NCI-H128 (cell line): Measurements from ENCODE around the gene ACR.

Experiments used
- DNase-seq: peaks from one replicate; lab custom pipeline; 2025; ENCODE audit not compliant: unreplicated experiment; lab: John Stamatoyannopoulos, UW

Gene ACR

DNA sequence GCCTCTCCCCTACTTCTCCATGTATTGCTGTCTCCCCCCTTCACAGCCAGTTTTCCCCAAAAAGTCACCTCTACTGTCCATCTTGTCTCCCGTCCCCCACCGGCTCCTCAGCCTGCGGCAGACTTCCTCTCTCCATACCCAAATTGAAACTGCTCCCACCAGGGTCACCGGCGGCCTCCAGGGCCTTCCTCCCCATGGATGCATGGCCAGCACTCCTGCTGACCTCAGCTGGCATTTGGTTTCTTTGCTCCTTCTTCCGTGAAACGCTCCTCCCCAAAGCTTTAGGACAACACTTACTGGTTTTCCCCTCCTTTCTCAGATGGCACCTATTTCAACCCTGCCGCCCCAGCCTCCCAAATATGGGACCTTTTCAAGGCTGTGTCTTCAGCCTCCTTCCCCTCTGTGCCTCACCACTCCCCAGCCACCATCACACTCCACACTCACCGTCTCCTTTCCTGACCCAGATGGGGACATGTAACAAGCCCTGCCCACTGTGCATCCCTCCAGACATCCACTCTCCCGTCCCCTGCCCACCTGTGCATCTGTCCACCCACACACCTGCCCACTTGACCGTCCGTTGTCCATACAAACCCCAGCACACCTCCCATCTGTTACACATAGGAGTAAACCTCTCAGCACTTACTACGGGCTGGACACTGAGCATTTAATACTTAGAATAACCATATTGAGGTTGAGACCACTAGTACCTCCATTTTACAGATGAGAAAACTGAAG lies 21.5 kb upstream of the ACR start:
- DNase-seq = no peak

DNA sequence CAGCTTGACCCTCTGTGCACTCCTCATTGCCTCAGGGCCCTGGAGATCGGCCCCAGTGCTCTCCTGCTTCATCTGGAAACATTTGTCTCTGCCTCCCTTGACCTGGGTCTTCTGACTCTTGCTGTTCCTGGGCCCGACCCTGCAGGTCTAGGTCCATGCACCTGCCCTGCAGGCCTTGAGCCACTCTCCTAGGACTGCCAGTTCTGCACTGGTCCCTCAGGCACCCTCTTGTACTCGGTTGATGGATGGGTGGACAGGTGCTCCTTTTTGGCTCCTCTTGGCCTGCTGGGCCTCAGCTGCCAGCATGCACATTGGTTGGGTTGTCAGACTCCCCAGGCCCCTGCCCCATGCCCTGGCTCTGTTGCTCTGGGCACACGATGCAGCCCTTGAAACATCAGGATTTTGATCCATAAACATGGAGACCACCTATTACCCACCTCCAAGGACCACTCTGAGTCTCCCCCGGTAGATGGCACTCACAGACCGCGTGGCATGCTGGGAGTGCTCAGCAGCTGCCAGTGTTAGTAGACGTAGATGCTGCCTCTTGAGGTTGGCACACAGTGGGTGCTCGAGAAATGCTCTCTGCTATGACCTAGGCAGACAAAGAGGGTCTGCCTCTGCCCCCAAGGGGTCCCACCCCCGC lies 20.2 kb upstream of the ACR start:
- no peak for DNase-seq

DNA sequence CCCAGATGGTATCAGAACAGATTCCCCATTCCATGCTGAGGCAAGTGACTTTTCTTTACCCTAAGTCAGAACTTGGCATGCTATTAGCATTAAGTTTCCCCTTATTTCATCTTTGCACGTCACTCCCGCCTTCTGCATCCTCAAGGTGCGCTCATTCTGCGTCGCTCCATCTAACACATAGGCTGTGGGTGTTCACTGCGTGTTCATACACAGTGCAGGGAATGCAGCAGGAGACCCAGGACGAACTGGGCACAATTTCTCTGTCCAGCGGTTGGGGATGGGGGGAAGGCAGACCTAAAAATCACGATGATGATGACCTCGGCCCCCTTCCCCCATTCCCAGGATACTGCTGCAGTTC lies 19.7 kb upstream of the ACR start:
- no peak for DNase-seq

DNA sequence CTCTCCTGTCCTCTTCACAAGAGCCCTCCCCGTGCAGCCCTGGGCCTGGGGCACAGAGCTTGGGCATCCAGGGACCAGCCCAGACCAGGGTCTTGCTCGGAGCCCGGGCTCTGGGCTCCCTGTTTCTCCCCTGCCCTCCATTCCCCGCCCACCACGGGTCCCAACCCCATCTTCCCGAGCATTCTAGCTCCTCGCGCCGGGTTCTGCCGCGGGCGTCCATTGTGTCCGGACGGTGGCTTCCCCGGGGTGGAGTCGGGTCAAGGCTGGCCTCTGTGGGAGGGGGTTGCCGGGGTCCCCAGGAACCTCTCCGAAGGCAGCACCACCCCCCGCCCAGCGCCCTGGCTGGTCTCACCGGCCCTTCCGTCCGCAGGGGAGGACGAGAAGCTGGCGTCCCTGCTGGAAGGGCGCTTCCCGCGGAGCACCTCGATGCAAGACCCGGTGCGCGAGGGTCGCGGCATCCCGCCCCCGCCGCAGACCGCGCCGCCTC lies 18.1 kb upstream of the ACR start:
- no peak for DNase-seq

DNA sequence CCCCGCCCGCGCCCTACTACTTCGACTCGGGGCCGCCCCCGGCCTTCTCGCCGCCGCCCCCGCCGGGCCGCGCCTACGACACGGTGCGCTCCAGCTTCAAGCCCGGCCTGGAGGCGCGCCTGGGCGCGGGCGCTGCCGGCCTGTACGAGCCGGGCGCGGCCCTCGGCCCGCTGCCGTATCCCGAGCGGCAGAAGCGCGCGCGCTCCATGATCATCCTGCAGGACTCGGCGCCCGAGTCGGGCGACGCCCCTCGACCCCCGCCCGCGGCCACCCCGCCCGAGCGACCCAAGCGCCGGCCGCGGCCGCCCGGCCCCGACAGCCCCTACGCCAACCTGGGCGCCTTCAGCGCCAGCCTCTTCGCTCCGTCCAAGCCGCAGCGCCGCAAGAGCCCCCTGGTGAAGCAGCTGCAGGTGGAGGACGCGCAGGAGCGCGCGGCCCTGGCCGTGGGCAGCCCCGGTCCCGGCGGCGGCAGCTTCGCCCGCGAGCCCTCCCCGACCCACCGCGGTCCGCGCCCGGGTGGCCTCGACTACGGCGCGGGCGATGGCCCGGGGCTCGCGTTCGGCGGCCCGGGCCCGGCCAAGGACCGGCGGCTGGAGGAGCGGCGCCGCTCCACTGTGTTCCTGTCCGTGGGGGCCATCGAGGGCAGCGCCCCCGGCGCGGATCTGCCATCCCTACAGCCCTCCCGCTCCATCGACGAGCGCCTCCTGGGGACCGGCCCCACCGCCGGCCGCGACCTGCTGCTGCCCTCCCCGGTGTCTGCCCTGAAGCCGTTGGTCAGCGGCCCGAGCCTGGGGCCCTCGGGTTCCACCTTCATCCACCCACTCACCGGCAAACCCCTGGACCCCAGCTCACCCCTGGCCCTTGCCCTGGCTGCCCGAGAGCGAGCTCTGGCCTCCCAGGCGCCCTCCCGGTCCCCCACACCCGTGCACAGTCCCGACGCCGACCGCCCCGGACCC lies 17.4 kb upstream of the ACR start:
- DNase-seq = no peak

DNA sequence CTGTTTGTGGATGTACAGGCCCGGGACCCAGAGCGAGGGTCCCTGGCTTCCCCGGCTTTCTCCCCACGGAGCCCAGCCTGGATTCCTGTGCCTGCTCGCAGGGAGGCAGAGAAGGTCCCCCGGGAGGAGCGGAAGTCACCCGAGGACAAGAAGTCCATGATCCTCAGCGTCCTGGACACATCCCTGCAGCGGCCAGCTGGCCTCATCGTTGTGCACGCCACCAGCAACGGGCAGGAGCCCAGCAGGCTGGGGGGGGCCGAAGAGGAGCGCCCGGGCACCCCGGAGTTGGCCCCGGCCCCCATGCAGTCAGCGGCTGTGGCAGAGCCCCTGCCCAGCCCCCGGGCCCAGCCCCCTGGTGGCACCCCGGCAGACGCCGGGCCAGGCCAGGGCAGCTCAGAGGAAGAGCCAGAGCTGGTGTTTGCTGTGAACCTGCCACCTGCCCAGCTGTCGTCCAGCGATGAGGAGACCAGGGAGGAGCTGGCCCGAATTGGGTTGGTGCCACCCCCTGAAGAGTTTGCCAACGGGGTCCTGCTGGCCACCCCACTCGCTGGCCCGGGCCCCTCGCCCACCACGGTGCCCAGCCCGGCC lies 16.7 kb upstream of the ACR start:
- DNase-seq = no peak

DNA sequence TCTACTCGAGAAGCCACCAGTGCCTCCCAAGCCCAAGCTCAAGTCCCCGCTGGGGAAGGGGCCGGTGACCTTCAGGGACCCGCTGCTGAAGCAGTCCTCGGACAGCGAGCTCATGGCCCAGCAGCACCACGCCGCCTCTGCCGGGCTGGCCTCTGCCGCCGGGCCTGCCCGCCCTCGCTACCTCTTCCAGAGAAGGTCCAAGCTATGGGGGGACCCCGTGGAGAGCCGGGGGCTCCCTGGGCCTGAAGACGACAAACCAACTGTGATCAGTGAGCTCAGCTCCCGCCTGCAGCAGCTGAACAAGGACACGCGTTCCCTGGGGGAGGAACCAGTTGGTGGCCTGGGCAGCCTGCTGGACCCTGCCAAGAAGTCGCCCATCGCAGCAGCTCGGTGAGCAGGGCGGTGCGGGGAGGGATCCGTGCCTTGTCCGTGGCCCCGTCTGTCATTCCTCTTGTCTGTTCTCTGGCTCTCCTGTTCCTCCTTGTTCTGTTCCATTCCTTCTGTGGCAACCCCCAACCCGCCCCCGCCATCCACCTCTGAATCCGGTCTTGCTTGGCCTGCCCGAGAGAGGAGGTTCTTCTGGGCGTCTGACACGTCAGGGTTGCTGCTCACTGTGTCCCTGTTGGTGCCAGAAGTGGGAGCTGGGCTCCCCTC lies 15.8 kb upstream of the ACR start:
- no peak for DNase-seq

DNA sequence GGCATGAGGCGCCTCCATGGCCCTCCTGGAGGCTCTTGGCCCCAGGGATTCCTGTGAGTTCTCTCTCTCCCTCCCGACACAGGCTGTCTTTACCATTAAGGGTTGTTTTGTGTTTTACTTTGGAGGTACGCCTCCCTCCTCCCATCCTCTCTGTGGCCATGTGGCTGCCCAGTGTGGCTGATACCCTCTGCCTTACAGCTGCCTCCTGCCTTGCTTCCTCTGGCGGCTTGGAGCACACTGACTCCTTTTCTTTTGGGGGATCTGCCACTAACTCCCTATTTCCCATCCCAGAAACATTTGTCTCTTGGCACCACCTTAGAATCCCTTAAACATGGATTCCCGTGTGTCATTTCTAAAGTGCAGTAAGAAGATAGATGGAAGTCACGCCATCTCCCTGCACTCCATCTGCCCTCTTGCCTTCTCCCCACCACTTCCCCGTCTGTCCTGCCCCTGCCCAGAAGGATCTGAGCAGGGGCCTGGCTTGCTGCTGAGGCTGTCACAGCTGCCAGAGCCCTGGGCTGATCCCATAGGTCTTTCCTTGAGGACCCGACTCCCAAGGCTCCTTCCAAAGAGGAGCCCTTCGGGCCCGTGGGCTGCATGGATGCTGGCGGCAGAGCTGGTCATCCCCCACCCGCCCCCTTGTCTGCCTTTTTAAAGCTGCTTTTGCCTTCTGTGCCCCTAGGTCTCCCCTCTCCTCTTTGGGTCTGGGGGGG lies 15.1 kb upstream of the ACR start:
- no peak for DNase-seq

DNA sequence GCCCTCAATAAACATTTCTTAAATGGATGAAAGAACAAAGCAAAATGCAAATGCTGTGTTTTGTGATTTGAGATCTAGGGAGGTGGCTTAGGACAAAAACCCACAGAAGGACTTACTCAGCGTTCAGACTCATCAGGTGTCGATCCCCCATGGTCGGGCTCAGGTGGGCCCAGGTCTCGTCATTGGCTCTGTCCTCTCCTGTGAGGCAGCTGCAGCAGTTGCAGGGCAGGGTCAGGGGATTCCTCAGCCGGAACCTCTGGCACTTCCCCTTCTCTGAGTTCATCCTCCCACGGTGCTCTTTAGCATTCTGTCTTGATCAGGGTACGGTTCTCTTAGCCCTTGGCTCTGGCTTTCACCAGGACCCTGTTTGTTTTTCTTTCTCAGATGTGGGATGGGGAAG lies 14.0 kb upstream of the ACR start:
- no peak for DNase-seq

DNA sequence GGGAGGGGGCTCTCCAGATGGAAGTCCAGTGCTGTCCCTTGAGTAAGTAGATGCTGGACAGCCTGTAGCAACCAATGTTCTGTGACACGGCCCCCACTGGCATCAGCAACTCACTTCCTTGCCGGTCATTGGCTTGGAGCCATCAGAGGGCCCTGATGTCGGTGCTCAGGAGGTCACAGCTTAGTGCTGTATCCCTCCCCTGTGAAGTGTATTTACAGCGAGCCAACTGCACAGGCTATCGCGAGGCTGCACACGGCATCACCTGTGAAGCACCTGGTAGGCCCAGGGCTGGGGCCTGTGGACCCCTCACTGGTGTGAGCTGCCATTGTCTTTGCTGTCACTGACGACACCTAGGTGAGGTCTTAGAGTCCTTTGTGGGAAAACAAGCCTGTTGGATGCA lies 13.4 kb upstream of the ACR start:
- no peak for DNase-seq

DNA sequence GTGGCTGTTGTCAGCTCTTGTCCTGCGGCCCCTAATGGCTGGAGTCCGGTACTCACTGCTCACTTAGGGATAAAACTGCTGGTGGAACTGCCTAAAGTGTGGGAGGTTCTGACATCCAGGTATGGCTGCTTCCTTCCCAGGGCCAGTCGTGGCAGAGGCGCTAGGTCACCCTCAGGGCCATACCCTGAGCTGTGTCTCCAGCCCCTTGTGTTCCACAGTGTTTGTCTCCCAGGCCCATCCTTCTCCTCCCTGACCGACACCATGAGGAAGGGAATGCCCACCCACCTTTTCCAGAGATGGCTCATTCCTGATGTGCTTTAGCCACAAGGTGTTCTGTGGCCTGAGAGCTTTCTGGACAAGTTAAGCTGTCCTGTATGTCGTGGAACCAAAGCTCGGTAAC lies 12.4 kb upstream of the ACR start:
- no peak for DNase-seq

DNA sequence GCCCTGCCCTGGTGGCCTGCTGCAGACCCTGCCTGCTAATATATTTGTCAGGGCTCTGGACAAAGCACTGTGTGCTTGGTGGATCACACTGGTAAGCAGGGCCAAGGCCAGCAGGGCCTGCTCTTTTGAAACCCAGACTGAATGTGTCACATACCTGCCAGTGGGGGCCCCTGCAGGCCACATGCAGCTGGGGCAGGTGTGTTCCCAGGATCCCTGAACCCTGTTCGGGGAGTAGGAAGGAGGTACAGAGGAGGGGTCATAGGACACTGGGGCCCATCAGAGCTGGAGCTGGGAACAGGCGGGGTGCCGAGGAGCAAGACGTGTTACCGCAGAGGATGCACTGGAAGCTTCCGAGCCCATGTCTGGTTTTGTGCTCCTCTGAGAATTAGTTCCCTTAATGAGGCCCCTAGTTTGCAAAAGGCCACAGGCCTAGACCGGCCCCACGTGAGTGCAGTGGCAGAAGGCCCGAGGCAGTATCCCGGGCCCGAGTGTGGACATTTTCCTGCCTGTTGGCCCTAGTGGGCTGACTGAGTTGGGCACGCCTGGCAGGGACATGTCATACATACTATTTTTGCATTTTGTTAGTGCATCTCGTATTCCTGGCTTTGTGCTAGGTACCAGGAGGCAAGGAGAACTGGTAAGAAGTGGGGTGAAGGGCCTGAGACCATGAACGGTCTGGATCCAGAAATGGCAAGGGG lies 11.2 kb upstream of the ACR start:
- no peak for DNase-seq

DNA sequence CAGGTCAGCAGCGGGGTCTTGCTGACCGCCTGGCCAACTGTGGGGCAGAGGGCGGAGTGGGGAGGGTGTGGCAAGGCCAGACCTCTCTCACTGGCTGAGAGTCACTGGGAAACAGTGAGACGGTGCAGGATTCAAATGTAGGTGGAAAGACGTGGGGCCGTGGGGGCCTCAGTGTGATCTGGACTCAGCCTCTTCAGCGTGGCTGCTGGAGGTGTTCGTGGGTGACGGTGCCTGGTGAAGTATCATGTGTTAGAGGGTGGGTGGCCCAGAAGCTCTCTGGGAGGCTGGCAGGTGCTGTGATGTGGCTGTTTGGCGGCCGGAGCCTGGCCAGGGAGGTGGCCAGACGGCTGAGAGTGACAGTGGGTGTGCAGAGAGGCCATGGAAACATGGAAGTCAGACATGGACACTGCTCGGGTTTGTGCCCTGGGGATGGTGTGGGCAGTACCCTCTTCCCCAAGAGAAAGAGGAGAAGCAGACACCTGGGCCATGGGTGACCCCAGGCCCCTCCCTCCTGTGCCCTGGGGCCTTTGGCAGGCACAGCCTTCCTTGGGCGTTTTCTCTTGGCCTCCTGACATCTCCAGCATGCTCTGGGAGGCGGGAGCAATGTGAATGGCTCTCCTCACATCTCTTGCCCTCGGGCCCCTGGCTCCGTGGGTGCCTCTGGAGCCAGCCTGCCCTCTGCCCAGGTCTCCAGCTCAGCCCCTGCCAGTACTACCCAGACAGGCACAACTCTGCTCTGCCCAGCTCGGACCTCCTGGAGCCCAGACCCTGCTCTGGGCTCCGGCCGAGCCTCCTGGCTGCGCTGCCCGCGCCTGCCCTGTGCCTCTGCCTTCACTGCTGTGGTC lies 10.1 kb upstream of the ACR start:
- no peak for DNase-seq

DNA sequence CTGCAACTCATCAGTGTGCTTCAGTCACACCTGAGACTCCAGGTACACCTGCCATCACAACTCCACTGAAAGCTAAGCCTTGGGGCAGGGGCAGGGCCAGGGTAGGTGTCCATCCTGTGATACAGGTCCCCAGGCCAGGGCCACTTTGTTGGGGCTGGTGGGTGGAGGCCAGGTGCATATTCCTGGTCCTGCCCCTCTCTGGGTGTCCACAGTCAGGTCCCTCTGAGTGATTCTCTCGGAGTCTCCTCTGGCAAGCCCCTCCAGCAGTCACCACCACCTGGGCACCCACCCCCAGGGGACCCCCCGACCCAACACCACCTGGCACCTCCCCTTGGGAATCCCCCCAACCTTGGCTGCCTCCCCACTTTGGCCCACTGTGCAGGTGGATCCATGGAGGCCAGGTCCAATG lies 9.5 kb upstream of the ACR start:
- DNase-seq = no peak

DNA sequence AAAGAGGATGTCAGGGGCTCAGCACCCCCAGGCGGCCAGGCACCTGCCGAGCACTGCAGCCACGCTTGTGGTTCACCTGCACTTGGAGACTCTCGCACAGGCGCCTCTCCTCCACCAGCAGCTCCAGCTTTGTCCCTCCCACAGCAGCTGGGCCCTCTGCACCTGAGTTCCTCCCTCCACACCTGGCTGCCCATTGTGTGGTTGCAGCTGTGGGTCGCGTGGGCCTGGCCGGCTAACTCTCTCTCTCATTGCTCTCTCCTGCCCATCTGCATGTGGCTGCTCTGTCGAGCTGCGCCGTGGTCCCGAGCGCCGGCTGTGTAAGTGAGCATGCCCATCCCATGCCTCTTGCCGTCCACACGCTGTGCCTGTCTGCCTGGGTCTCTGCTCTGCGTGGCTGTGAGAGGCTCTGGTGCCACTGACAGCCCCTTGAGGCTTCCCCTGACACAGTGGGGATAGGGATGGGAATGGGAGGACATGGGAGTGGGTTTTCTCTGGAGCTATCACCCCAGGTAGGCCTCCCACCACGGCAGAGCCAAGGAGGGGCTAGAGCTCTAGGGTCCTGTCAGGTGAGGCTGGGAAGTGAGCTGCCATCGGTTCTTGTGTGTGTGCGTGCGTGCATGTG lies 8.5 kb upstream of the ACR start:
- no peak for DNase-seq

DNA sequence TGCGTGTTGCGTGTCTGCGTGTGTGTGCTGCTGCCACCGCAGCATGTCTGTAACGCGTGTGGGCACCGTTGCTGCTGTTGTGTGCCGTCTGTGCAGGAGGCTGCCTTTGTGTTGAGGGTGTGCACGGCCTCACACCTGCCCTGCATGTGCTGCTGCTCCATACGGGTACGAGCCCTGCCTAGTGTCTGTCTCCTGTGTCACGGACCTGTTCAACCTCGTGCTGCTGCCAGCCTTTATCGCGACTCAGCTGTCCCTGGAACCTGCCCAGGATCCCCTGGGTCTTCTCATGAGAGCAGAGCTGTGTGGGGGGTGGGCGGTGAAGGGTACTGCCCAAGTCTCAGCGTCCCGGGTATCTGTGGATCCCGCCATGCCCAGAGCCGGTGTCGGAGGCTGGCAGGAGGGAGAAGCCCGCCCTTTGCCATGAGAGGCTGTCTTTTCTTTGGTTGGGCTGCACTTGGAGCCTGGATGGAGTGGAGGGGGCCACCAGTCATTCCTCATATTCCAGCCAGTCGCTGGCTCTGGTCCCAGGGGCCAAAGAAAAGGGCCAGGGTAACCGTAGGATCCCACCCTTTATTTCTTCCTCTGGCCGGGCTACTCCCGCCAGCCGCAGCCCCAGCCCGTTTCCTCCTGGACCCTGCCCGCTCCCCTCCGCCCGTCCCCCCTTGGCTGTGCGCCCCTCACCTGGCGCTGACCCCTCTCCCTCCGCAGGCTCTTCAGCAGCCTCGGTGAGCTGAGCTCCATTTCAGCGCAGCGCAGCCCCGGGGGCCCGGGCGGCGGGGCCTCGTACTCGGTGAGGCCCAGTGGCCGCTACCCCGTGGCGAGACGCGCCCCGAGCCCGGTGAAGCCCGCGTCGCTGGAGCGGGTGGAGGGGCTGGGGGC lies 7.8 kb upstream of the ACR start:
- no peak for DNase-seq

DNA sequence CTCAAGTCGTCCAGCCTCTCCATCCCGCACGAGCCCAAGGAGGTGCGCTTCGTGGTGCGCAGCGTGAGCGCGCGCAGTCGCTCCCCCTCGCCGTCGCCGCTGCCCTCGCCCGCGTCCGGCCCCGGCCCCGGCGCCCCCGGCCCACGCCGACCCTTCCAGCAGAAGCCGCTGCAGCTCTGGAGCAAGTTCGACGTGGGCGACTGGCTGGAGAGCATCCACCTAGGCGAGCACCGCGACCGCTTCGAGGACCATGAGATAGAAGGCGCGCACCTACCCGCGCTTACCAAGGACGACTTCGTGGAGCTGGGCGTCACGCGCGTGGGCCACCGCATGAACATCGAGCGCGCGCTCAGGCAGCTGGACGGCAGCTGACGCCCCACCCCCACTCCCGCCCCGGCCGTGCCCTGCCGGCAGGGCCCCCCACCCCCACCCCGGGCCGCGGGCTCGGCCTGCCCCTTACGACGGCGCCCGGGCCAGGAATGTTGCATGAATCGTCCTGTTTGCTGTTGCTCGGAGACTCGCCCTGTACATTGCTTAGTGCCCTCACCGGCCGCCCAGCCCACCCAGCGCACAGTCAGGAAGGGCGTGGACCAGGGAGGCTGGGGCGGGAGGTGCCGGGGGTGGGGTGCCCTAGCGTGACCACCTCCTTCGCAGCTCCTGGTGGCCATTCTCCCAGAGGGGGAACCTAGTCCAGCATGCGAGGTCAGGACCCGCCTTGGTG lies 6.9 kb upstream of the ACR start:
- no peak for DNase-seq
